Measurements from ENCODE around the gene DBH.
A peak's percentile ranks its signal among the peaks of the same experiment; 100 is the strongest.

DBH gene

GRCh38 chr9:133701321-133701980 lies 65.3 kb downstream of the DBH start:
- DNase-seq (ENCODE audit: low read depth in 2 of 2), result no peak

GRCh38 chr9:133701981-133702797 lies 66.0 kb downstream of the DBH start:
- DNase-seq (ENCODE audit: low read depth in 2 of 2), result peak; percentile 35 to 37

GRCh38 chr9:133702798-133703590 lies 66.8 kb downstream of the DBH start:
- no peak for DNase-seq (ENCODE audit: low read depth in 2 of 2)

GRCh38 chr9:133703591-133704399 lies 67.6 kb downstream of the DBH start:
- DNase-seq (ENCODE audit: low read depth in 2 of 2), result no peak

GRCh38 chr9:133704711-133705181 lies 68.6 kb downstream of the DBH start:
- DNase-seq (ENCODE audit: low read depth in 2 of 2), result no peak

- no peak for DNase-seq (ENCODE audit: low read depth in 2 of 2)
Observed at GRCh38 chr9:133705576-133705975, 69.4 kb downstream of the DBH start.

- DNase-seq (ENCODE audit: low read depth in 2 of 2), result no peak
Observed at GRCh38 chr9:133706307-133707050, 70.3 kb downstream of the DBH start.

GRCh38 chr9:133707065-133707762 lies 71.1 kb downstream of the DBH start:
- no peak for DNase-seq (ENCODE audit: low read depth in 2 of 2)

GRCh38 chr9:133707763-133708245 lies 71.6 kb downstream of the DBH start:
- no peak for DNase-seq (ENCODE audit: low read depth in 2 of 2)

GRCh38 chr9:133708246-133709014 lies 72.3 kb downstream of the DBH start:
- DNase-seq (ENCODE audit: low read depth in 2 of 2), result no peak

Measured in stimulated activated CD8-positive, alpha-beta memory T cell treated with anti-CD3 and anti-CD28 coated beads, Interleukin-2, amount 100 ng/mL, for 1 hour (primary cell).